HG02943 (cell line): ENCODE data around the gene IL1RAPL1.
"Not testable (repeated sequence)": the region's sequence is repeated elsewhere in the genome, so short reads cannot be mapped to it uniquely, and the experiment has no call there.

Experiments used
- ATAC-seq: cut with Tn5 transposase; IDR thresholded peaks from one replicate; pipeline ENCODE4 v1.9.1; 2021; ENCODE audit warnings: mild to moderate bottlenecking, low read depth, moderate library complexity; ENCODE audit not compliant: unreplicated experiment

The IL1RAPL1 gene

GRCh38 chrX:29231800-29232199, 644.6 kb downstream of the IL1RAPL1 start:
- ATAC-seq = no peak

DNA sequence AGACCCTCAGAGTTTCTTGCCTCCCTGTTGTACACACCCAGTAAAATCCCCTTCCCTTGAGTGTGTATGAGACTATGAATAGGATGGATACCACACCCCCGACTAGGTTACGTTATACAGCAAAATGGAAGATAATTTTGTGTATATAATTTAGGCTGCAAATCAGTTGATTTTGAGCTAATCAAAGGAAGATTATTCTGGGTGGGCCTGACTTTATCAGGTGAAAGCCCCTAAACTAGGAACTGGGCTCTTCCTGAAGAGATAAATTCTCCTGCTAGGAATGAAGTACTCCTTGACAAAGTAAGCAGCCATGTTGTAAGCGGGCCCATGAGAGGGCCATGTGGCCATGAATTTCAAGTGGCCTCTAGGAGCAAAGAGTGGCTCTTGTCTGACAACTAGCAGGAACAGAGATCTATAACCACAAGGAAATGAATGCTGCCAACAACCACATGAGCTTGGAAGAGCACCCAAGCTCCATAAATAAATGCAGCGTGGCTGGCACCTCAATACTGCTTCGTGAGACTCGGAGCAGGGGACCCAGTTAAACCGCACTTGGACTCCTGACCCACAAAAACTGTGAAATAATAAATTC, 646.4 kb downstream of the IL1RAPL1 start:
- no peak for ATAC-seq

DNA sequence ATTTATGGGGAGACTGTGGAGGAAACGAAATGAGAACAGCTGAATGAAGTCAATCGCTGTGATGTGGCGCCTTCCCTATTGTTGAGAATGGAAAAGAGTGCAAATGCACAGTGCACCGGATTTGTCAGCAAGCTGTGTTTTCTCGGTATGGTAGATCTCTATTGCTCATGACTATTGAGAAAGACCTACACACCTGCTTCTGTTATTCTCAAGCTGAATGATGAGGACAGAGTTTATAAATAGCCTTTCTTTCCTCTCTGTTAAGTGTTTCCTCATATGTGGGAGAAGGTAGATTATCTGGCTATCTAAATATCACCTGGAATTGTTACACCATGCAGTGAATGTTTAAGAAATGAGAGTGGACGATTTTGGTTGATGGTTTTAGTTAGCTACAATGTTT, 650.7 kb downstream of the IL1RAPL1 start:
- no peak for ATAC-seq

DNA sequence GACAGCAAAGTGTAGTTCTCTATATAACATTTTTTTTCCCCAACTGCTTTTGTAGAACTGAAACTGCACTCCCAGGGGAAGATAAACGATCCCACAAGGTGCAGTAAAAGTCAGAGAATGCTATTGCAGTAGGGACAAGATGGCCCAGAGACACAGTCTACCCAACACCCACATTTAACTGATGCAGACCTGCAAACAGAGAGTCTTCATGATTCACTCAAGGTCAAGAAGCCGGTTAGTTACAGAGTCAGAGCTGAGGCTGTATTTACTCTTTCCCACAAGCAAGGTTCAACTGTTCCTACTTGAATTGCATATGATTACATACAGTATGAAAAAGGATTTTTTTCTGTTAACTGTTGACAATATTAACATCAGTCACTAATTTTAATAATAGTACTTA, 654.6 kb downstream of the IL1RAPL1 start:
- no peak for ATAC-seq

DNA sequence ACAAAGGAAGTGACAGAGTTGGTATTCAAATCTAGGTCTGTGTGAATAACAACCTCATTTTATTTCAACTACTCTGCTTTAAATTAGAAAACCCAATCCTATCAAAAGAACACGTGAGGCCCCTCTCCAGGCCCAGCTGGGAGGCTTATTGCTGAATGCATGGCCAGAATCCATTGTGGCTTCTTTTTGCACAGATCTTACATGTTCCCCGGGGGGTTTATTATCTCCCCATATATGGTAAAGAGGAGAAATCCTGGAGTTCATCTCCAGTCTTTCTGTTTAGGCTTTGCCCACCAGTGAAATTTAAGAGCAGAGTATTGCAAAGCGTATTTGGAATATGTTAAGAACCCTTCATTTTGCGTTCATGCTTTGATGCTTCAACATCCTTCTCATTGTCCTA, 655.6 kb downstream of the IL1RAPL1 start:
- ATAC-seq = no peak

DNA sequence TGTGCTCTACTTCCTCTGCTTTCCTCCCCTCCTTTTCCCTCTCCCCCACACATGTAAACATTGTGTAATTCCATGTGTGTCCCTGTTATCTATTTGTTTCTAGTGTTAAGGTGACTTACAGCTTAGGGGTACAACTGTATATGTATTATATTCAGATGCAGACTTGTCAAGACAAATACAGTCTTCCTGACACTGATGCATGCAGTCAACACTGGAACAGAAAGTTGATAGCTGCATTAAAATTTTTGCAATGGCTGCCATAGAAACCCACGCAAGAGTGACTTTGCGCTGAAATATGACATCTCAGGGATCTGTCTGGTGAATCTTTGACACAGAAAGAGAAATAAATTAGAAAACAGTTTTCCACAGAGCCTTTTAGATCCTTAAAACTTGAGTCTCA, 656.7 kb downstream of the IL1RAPL1 start:
- no peak for ATAC-seq

- no peak for ATAC-seq
Observed at GRCh38 chrX:29254515-29254914, 667.3 kb downstream of the IL1RAPL1 start.

- ATAC-seq = no peak
Observed at GRCh38 chrX:29257521-29257920, 670.3 kb downstream of the IL1RAPL1 start.

DNA sequence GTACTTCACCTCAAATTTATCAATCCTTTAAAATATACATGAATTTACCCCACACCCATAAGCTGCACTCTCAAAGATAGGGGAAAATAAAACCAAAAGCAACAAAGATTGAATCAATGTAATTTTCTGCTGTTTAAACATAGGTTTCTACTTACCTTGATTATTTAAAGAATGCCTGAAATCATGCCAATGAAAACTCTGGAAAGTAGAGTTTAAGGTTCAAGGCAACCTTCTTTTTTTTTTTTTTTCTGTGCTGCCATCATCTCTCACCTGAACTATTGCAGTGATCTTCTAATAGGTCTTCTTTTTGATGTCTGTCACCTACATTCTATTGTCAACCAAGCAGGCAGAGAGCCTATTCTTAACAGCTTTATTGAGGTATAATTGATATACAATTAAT, 682.1 kb downstream of the IL1RAPL1 start:
- ATAC-seq = no peak

DNA sequence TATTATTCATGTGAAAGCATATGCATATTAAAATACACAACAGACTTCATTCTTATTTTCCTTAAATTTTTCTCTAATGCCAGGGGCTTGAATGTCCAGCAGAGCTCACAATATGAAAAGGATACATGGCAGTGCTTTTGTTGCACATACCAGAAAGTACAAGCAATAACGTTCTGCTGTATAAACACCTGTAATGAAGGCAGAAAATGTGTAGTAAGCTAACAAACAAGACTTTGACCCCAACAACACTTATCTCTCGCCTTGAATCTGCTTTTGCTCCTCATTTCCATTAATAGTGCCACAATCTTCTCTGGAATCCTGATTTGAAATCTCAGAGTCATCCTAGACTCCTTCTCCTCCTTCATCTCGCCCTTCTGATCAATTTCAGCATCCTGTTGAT, 687.3 kb downstream of the IL1RAPL1 start:
- ATAC-seq = no peak

DNA sequence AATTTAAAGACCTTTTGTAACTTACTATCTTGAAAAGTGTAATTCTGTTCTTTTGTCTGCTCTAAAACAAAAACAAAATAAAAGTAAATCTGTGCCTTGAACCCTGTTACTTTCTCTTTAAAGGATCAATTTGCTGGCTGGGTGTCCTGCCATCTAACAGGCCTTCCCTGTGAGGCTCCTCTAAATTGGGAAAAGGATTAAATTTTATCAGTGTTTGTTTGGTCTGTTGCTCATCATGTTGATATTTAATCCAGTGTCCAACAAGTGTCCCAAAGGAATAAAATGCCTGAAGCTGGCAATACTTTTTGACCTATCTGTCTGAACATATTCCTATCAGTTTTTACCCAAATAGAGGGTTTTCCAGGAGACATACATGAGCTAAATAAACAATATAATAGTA, 688.7 kb downstream of the IL1RAPL1 start:
- no peak for ATAC-seq

GRCh38 chrX:29281078-29281742, 694.0 kb downstream of the IL1RAPL1 start:
- ATAC-seq = no peak

GRCh38 chrX:29285664-29286063, 698.4 kb downstream of the IL1RAPL1 start:
- no peak for ATAC-seq

DNA sequence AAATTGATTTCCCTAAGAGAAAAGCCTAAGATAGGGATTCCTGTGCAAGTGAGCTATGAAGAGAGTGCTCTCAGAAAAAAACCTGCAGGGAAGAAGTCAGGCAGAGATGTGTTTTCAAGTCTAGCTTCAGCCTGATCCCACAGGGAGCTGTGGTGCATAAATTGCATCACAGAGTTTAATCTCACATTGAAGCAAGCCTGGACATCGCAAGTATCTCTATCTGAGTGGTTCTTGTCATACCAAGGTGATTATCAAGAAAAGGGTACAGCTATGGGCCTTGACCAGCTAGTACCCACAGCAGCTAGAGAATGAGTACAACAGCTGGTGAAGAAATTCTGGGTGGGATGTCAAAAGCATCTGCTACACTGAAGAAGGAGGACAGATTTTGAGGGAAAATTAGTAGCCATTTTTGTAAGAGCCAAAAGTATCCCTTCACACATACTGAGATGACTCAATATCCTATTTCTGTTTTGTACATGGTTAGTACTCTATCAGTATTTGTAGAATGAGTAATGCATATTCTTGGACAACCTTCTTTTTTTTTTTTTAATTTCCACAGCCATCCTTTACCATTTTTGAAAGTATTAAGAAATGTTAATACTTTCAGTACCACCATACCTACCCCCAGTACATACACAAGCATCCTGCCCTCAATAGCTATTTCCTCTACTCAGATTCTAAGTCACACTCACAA, 708.9 kb downstream of the IL1RAPL1 start:
- ATAC-seq = no peak

DNA sequence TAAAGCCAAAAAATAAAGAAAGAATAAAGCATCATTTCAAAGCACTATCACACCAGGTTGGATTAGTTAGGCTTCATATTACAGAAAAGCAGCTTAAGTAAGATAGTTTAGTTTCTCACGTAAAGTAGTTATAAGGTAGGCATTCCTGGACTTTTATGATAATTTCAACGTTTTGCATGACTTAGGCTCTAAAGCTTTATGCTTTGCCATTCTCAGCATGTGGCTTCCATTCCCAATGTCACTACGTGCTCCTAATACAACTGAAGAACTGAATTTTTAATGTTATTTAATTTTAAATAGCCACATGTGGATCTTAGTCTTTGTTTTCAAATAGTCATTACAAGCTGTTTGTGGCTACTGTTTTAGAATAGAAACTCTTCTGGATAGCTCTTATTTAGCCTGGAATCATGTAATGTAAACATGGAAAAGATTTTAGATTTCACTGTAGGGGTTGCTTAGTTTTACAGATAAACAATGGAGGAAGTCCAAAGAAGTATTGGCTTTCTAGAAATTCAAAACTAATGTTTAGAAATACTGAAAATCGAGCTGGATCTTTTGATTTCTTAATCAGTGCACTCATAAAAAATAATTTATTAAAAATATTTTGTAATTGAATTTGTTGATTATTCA, 710.0 kb downstream of the IL1RAPL1 start:
- ATAC-seq = no peak

DNA sequence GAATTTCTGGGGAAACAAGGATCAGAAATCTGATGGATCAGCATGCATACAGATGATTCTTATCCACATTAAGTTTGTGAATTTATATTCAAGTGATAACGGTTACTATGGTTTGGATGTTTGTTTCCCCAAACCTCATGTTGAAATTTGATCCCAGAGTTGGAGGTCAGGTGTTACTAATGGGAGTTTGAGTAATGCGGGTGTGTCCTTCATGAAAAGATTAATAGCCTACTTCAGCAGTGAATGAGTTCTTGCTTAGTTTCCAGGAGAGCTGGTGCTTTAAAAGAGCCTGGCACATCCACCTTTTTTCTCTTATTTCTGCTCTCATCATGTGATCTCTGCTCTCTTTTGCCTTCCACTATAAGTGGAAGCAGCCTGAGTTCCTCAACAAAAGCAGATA, 712.4 kb downstream of the IL1RAPL1 start:
- ATAC-seq = no peak

DNA sequence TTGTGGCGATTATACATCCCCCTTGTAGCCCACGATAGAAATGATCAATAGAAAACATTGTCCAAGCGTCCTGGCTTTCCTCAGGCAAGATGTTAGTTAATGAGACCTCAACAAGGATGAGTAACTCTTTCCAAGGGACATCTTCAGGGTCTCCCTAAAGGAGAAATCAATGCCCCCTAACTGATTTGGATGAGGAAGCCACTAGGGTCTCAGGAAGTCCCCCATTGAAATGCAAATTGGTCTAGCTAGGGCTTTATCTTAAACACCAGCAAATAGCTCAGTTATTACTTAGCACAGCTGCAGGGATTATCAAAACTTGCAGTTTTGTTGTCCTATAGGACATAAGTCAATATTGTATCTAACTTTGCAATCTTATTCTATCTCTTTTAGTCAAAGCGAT, 721.5 kb downstream of the IL1RAPL1 start:
- ATAC-seq = no peak

GRCh38 chrX:29315931-29316330, 728.7 kb downstream of the IL1RAPL1 start:
- no peak for ATAC-seq

- no peak for ATAC-seq
Observed at GRCh38 chrX:29318012-29318411, 730.8 kb downstream of the IL1RAPL1 start.

DNA sequence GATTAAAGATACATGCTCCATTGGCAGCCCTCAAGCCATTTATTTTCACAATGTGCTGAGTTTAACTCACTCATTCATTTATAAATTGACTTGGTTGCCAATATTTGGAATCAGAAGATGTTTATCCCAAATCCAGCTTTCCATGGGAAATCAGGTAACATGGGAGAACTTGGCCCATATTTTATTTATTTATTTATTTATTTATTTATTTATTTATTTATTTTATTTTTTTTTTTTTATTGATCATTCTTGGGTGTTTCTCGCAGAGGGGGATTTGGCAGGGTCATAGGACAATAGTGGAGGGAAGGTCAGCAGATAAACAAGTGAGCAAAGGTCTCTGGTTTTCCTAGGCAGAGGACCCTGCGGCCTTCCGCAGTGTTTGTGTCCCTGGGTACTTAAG, 745.2 kb downstream of the IL1RAPL1 start:
- not testable (repeated sequence) for ATAC-seq

- not testable (repeated sequence) for ATAC-seq
Observed at GRCh38 chrX:29333091-29333490, 745.8 kb downstream of the IL1RAPL1 start.
